Posterior vena cava (tissue), 2 donors: ENCODE measurements around the gene PRDM8. TPM values are rescaled to one million over a fixed set of nuclear protein-coding genes. Genes with fewer than 3 reads are reported as not detected.

Experiments
- DNase-seq: peaks from one replicate; pipeline ENCODE4 v3.0.0-alpha.2; 2020; ENCODE audit warnings: low spot score
- intact Hi-C, 2 donors: fragments of 100-400 bp; cut with DNase I; formaldehyde crosslinking; loops; one replicate each; pipeline versions ENCODE4 v1.14.1 to v1.14.2; 2022 to 2023
- total RNA-seq, 2 donors: library from RNA; stranded (reverse); fragmentation: NEBNext Ultra II Directional; extraction: Animal tissue kit (Norgen Biotek cat#: 25700); gene quantifications; one replicate each; pipeline ENCODE4 v1.2.1, GENCODE V29; 2021
- donor health status: DM: yes; HTN: yes; CAD: no.
- donor health status: DM: yes; HTN: yes; CAD: no.

The PRDM8 gene
- total RNA-seq, 2 donors from 2014 or later, result 4.8 to 5.3 TPM

DNA sequence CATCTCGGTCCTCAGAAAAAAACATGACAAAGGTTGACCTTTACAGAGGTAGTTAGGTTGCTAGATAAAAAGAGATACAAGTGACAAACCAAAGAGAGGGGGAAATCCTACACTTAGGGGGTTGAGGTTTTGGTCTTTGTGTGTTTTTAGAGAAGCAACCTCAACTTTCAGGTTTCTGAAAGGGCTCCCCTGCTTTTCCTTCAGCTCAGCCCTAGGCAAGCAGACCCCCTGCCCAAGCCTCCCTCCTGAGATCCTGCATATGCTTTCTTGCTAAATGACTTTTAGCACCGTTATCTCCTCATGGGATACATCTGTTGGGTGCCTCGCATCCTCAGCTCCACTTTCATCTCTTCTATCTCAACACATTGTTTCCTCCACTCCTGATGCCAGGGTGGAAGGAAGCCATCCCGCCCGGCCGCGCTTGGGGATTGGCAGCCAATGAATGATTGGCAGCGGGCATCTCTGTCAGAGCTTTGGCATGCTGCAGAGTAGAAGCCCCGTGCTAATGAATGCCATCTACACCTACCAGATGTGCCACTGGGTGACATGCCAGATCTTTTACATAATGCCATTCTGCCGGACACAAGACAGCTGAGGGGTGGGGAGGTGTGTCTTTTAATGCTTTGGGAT, 15.0 kb upstream of the PRDM8 start:
- no peak for DNase-seq
- intact Hi-C loops, result loop anchor here in 1 of 2 donors (10.0 kb wide), 1 partner anchor 108 kb away; the partner anchor contains the start of gene ANTXR2

DNA sequence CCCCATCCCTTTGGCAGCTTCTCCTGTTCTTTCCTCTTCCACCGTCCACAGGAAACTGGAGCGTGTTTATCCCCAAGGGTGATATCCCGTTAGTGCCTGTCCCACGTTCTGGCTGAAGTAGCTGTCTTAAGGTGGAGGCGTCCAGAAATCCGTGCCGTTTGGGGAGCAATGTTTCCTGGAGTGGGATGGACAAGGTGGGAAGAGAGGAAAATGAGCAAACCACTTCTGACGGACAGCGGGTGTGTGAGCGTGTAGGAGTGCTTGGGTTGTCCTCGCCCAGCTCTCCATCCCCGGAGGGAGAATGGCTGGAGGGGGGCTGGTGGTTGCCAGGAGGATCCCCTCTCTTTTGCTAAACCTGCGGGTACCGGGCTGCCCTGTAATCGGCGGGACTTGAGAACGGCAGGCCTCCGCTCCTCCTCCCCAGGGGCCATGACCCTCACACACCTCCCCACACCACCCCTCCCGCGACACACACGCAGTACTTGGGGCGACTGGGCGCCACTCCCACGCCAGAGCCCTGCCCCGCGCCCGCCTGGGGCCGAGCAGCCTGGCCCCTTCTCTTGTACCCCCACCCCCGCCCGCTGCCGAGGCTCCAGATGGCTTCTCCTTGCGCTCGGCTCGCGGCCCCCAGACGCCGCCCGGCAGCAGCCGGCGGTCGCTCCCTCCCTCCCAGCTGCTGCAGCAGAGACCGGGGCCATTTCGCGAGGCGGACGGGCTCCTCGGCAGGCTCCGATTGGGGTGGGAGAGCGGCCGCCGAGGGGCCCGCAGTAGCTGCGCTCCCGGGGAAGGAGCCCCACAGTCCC, 13.9 kb upstream of the PRDM8 start:
- peak; percentile 79 for DNase-seq
- intact Hi-C loops, result loop anchor here (1.0 to 10.0 kb wide), 2 partner anchors 20 to 109 kb away; partner anchors contain the start of gene ANTXR2 (in 1 of the 2)

- intact Hi-C loops, result loop anchor here in 1 of 2 donors (10.0 kb wide), 1 partner anchor 109 kb away; the partner anchor contains the start of gene ANTXR2
- DNase-seq, result peak; percentile 97
These were observed 13.1 kb upstream of the PRDM8 start for GRCh38 chr4:80184053-80184824.

- no peak for DNase-seq
- intact Hi-C loops, result loop anchor here in 1 of 2 donors (10.0 kb wide), 1 partner anchor 110 kb away; the partner anchor contains the start of gene ANTXR2
These were observed 12.2 kb upstream of the PRDM8 start for GRCh38 chr4:80184825-80185756.

DNA sequence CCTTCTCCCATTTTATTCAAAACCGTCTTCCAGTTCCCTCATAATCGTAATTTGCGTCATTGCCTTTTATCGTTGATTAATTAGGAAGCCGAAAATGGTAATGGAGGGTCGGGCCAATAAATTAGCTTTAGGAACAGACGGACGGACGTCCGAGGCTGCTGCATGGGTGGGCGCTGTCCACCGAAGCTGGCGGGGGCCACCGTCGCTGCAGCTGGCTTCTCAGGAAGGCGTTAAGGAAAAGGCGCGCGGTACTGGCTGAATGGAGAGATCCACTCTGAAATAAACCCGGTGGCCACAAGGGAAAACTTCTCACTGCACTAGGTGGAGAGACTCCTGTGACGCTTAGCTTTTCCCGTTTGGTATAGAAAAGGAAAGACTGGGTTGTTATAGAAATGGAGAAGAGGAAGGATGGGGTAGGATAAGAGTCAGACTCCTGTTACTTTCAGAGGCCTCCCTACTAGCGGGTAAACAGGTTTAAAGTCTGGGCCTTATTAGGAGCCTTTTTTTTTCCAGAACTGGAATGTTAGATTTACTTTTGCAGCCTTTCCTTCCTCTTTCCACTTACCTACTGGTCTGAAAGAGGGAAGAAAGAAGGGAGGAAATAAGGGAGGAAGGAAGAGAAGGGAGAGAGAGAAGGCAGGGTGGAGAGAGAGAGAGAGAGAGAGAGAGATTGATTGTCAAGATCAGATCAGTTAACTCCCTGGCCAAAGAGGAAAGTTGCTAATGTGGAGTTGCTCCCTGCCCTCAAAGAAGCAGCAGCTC, 11.3 kb upstream of the PRDM8 start:
- no peak for DNase-seq
- intact Hi-C loops, result loop anchor here in 1 of 2 donors (10.0 kb wide), 1 partner anchor 111 kb away; the partner anchor contains the start of gene ANTXR2

- intact Hi-C loops, result loop anchor here in 1 of 2 donors (10.0 kb wide), 1 partner anchor 112 kb away; the partner anchor contains the start of gene ANTXR2
- DNase-seq, result no peak
These were observed 10.6 kb upstream of the PRDM8 start for GRCh38 chr4:80186676-80187075.

- intact Hi-C loops, result loop anchor here in 1 of 2 donors (10.0 kb wide), 1 partner anchor 113 kb away; the partner anchor contains the start of gene ANTXR2
- no peak for DNase-seq
These were observed 9.6 kb upstream of the PRDM8 start for GRCh38 chr4:80187677-80188076.

DNA sequence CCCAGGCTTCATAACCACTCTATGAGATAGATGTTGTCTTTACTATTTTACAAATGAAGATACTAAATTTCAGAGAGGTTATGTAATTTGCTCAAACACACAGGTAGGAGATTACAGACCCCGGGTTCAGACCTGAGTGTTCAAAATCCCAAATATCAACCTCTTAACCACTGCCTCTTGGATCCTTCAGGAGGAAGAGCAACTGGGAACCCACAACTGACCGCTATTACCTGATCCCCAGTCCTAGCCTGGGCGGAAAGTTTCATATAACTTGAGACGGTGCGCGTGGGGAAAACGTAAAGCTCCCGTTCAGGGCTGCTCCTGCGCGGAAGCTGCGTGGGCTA, 8.9 kb upstream of the PRDM8 start:
- intact Hi-C loops, result loop anchor here in 1 of 2 donors (10.0 kb wide), 1 partner anchor 114 kb away; the partner anchor contains the start of gene ANTXR2
- no peak for DNase-seq

DNA sequence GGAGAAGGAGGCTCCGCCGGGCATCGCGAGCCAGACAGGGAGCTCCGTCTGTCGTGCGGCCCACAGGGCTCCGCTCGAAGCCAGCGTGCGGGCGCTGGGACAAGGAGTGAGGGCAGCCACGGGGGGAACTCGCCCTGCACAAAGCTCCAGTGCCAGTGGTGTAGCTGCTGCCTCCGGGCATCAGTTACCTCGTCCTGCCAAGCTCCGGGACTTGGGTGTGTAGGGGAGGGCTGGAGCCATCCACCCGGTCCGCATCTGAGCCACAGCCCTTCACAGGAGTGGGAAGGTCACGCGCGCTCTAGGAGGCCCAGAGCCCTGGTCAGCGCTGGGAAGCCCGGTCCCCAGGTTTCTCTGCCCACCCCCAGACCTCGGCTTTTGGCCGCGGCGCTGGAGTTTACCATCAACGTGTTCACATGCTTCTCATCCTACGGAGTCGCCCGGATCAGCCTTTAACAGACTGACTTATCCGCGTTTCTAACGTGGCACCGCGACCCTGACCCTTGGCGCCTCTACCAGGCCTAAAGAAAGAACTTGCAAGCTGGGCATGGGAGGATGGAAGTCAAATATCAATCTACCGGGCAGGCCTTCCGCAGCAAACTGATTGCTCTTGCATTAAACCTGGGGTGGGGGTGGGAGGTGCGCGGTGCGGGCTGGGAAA, 8.4 kb upstream of the PRDM8 start:
- intact Hi-C loops, result loop anchor here in 1 of 2 donors (10.0 kb wide), 1 partner anchor 114 kb away; the partner anchor contains the start of gene ANTXR2
- no peak for DNase-seq

DNA sequence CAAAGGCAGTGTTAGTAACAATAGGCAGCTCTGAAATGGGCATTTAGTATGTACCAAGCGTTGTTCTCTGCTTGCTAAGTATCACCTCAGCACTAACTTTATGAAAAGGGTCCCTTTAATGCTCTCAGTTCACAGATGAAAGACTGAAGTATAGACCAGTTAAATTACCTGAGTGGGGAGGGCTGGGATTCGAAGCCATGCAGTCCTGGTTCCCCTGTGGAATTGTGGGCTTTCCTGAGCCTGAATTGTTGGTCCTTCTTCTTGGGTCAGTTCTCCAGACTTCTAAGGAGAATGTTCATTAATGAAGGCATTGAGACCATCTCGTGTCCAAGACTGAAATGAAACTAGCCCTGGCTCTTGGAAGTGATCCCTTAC, 7.7 kb upstream of the PRDM8 start:
- intact Hi-C loops, result loop anchor here in 1 of 2 donors (10.0 kb wide), 1 partner anchor 115 kb away; the partner anchor contains the start of gene ANTXR2

DNA sequence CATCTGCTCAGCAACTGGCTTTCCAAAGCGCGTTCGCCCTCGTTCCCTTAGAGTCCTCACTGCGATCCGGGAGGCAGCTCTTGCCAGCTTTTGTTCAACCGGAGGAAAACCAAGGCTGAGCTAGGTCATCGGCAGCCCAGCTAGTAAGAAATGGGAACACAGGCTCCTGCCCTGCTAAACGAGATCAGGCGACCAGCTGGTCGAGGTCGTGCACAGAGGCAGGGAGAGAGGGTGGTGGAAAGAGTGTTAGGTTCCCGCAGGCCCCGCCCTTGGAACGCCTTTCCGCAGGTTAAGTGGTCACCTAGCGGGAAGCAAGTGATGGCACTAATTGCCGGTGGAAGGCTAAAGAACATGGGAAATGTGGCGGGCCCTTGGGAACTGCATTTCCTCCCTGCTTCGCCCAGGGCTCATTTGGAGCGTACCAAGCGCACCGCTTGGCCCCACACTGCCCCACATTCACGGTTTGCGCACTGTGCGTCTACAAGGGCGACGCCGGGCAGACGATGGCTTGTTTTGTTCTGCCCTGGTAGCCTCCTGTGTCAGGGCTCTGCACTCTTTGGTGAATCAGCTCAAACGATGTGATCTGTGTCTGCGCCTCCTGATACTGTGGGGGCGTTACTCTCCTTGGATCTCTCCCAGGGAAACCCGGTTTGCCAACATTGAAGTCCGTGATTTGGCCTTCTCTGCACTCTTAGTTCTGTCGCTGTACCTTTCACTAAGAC, 7.2 kb upstream of the PRDM8 start:
- no peak for DNase-seq
- intact Hi-C loops, result loop anchor here in 1 of 2 donors (10.0 kb wide), 1 partner anchor 115 kb away; the partner anchor contains the start of gene ANTXR2

More for the DNA sequence above, 7.7 kb upstream of the PRDM8 start:
- no peak for DNase-seq

DNA sequence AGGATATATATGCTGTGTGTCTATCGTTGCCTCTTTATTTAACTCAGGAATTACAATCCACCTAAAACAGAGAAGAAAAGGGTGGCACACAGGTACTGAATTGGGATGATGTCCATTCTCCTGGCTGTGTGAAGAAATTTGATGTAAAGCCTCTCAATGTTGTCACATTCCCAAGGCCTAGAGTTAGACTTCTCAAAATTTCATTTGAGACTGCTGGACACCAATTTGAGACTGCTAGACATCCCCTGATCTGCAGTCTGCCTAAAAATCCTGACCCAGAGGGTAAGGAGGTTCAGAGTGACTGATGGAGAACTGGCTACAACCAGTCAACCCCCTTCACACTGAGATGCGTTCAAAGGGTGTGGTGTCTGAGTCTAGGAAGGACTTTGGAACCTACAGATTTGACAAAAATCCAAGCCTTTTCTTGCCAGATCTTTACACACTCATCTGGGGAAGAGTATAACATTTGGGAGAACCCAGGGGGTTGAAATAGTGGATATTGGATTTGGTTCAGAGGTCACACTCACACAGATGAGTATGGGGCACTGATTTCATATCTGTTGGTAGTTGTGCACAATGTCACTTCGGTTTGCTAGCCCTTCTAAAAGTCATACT, 4.9 kb upstream of the PRDM8 start:
- intact Hi-C loops, result no loop called here
- DNase-seq, result no peak

GRCh38 chr4:80192937-80193336, 4.4 kb upstream of the PRDM8 start:
- intact Hi-C loops, result no loop called here
- no peak for DNase-seq

DNA sequence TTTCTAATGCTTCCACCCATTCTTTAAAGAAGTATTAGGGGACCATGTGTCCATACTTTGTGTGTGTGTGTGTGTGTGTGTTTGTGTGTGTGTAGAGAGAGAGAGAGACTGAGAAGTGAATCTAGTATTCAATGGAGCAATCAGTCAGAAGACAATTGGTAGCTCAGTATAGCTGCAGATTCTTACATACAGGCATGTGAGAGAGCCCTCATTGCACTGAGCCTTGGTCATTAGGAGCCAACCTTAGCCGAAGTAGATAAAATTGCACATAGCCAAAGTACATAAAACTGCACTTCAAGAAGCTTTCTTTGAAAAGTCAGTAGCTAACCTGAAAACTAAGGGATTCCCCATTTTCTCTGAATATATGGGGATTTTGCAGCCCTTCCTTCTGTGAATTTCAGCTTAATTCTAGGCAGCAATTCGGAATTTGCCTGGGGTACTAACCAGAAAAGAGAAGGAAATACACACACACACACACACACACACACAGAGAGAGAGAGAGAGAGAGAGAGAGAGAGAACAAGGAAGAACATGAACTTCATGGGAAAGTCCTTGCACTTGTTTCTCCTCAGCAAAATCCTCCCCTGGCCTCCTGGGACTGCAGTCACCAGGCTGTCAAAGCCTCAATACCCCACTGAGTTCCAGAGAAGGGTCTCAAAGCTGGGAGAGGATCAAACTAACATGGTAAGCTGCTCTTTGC, 1.7 kb upstream of the PRDM8 start:
- DNase-seq, result no peak
- intact Hi-C loops, result no loop called here

GRCh38 chr4:80196259-80196921, 913 bp upstream of the PRDM8 start:
- peak; percentile 68 for DNase-seq
- intact Hi-C loops, result no loop called here
